Fibroblast of lung (primary cell): ENCODE measurements around the gene NINJ2. TPM values are rescaled to one million over a fixed set of nuclear protein-coding genes. Genes with fewer than 3 reads are reported as not detected.

Experiments used
- DNase-seq, 2 donors: peaks; one replicate each; pipeline versions ENCODE4 v3.0.0 to v3.0.0-alpha.2; 2010; ENCODE audit warnings: low read depth in 2 of 2
- H2AFZ ChIP-seq: 2 replicates; pipeline ENCODE4 v1.5.1; 2012; ENCODE audit warnings: low read length, control low read depth, inconsistent platforms
- H3K27ac ChIP-seq: 2 replicates; pipeline ENCODE4 v1.5.1; 2011; ENCODE audit warnings: low read length, control low read depth; ENCODE audit not compliant: insufficient read depth
- H3K27me3 ChIP-seq: 2 replicates; pipeline ENCODE4 v1.5.1; 2011; ENCODE audit warnings: mild to moderate bottlenecking, low read length; ENCODE audit not compliant: control insufficient read depth, insufficient read depth
- H3K36me3 ChIP-seq: 2 replicates; pipeline ENCODE4 v1.5.1; 2011; ENCODE audit warnings: low read length; ENCODE audit not compliant: control insufficient read depth, insufficient read depth
- H3K4me1 ChIP-seq: 2 replicates; pipeline ENCODE4 v1.5.1; 2011; ENCODE audit warnings: low read length; ENCODE audit not compliant: control insufficient read depth, insufficient read depth; ENCODE audit errors: extremely low read depth
- H3K4me2 ChIP-seq: 2 replicates; pipeline ENCODE4 v1.5.1; 2011; ENCODE audit warnings: low read length, control low read depth; ENCODE audit not compliant: insufficient read depth; ENCODE audit errors: extremely low read depth
- H3K4me3 ChIP-seq, 4 experiments: fragments of 200-600 bp in 1 of 4; sonication (generic) in 1 of 4; replicated peaks in 1 of 4; 2 replicates each; pipeline ENCODE4 v1.5.1; 2011 to 2016; ENCODE audit warnings: low read length in 4 of 4, low read depth in 3 of 4, mild to moderate bottlenecking in 3 of 4, control low read depth in 2 of 4, inconsistent platforms in 1 of 4, mixed read lengths in 1 of 4; ENCODE audit not compliant: insufficient read depth in 1 of 4; ENCODE audit errors: control extremely low read depth in 1 of 4
- H3K79me2 ChIP-seq: 2 replicates; pipeline ENCODE4 v1.5.1; 2012; ENCODE audit warnings: mild to moderate bottlenecking, low read length, inconsistent platforms; ENCODE audit not compliant: control insufficient read depth, insufficient read depth
- H3K9ac ChIP-seq: 2 replicates; pipeline ENCODE4 v1.5.1; 2011; ENCODE audit warnings: mild to moderate bottlenecking, low read length, control low read depth; ENCODE audit not compliant: insufficient read depth
- H3K9me3 ChIP-seq: 2 replicates; pipeline ENCODE4 v1.5.1; 2012; ENCODE audit warnings: low read depth, low read length; ENCODE audit not compliant: control insufficient read depth, insufficient read depth
- H4K20me1 ChIP-seq: 2 replicates; pipeline ENCODE4 v1.5.1; 2011; ENCODE audit warnings: low read length; ENCODE audit not compliant: control insufficient read depth, insufficient read depth; ENCODE audit errors: extremely low read depth
- CTCF ChIP-seq, 2 donors: IDR thresholded peaks in 1 of 2; conservative IDR thresholded peaks in 1 of 2; 1 replicate in 1 of 2; 2 replicates in 1 of 2; pipeline ENCODE4 v1.5.1; 2011 to 2012; ENCODE audit warnings: low read length in 2 of 2, control low read depth in 1 of 2, inconsistent platforms in 1 of 2, low read depth in 1 of 2, mild to moderate bottlenecking in 1 of 2
- EZH2 ChIP-seq: IDR thresholded peaks from 2 replicates; pipeline ENCODE4 v1.5.1; 2012; ENCODE audit warnings: low read length, control low read depth, mild to moderate bottlenecking; ENCODE audit errors: missing control alignments
- polyA plus RNA-seq, 2 donors: library from polyadenylated mRNA; depleted of rRNA in 1 of 2; stranded (reverse) in 1 of 2; unstranded in 1 of 2; fragments of >200 nt; gene quantifications; 2 replicates each; pipeline ENCODE4 v1.2.1, GENCODE V29; 2011 to 2012; ENCODE audit warnings: missing spikeins in 1 of 2
- total RNA-seq: library from RNA; depleted of rRNA; stranded (reverse); fragments of >200 nt; gene quantifications from 2 replicates; pipeline ENCODE4 v1.2.1, GENCODE V29; 2014

Gene NINJ2
- total and polyA plus RNA-seq, 2 donors (not counting 1 experiment from before 2014, with no cell fraction given) = 0.35 to 0.66 TPM

GRCh38 chr12:645563-646071, 17.6 kb downstream of the NINJ2 start:
- H3K79me2 ChIP-seq = no peaks in the 10 kb centered on the region
- no peaks in the 10 kb centered on the region for H3K27me3 ChIP-seq
- TF ChIP-seq CTCF (conservative IDR thresholded peaks at IDR 0.05 in 1 of 2, IDR thresholded peaks at IDR 0.05 in 1 of 2; ENCODE audit: low read depth in 1 of 2, low read length in 2 of 2) = no peak
- no peak for TF ChIP-seq EZH2
- no peaks in the 10 kb centered on the region for H3K9me3 ChIP-seq
- H3K4me1 ChIP-seq = peaks cover 22% of the 10 kb centered on the region
- H4K20me1 ChIP-seq = no peaks in the 10 kb centered on the region
- peak; percentile 63 to 64 for DNase-seq
- H3K36me3 ChIP-seq = no peaks in the 10 kb centered on the region
- no peak overlapping the region for H2AFZ ChIP-seq
- H3K4me3 ChIP-seq = no peak overlapping the region
- no peak overlapping the region for H3K9ac ChIP-seq
- H3K27ac ChIP-seq = no peak overlapping the region
- H3K4me2 ChIP-seq = peak overlapping the region; percentile 37

DNA sequence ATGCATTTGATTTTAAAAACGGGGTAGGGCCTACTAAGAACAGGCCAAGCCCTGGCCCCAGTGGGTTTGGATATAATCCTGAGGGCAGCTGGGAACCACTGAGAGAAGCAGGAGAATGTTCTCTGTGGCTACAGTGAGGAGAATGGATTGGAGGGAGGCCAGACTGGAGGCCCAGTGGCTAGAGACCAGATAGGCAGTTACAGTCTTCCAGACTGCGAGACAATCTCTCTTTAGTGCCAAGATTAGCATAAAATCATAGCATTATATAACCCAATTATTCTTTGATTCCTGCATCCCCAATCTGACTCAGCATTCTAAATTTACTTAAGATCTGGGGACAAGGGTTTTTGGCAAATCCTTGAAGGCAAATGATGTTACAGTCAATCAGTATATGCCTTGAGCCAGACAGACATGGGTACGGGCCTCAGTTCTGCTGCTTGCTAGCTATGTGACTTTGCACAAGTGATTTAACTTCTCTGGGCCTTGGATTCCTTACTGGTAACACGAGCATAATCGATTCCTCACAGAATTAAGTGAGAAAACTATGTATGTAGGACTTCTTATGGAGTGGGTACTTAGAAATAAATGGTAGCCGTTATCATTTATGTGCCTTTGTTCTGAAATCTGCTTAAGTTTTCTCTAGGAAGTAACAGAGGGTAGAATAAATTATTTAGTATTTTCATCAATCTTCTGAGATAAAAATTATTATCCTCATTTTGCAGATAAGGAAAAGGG, 18.3 kb downstream of the NINJ2 start:
- no peak overlapping the region for H2AFZ ChIP-seq
- TF ChIP-seq CTCF (conservative IDR thresholded peaks at IDR 0.05 in 1 of 2, IDR thresholded peaks at IDR 0.05 in 1 of 2; ENCODE audit: low read depth in 1 of 2, low read length in 2 of 2) (no peak), EZH2 (no peak)
- no peak overlapping the region for H3K27ac ChIP-seq
- no peak overlapping the region for H3K4me3 ChIP-seq
- peak overlapping the region; percentile 37 for H3K4me2 ChIP-seq
- H3K79me2 ChIP-seq = no peaks in the 10 kb centered on the region
- no peaks in the 10 kb centered on the region for H3K9me3 ChIP-seq
- H3K9ac ChIP-seq = no peak overlapping the region
- peaks cover 22% of the 10 kb centered on the region for H3K4me1 ChIP-seq
- DNase-seq = peak; percentile 30 to 65
- no peaks in the 10 kb centered on the region for H4K20me1 ChIP-seq
- H3K36me3 ChIP-seq = no peaks in the 10 kb centered on the region
- H3K27me3 ChIP-seq = no peaks in the 10 kb centered on the region

GRCh38 chr12:644303-644639, 19.0 kb downstream of the NINJ2 start:
- Histone ChIP-seq H3K36me3 (no peaks in the 10 kb centered on the region), H3K4me3 (no peak overlapping the region), H3K9me3 (no peaks in the 10 kb centered on the region), H3K27ac (no peak overlapping the region), H3K4me2 (no peak overlapping the region), H3K4me1 (peaks cover 22% of the 10 kb centered on the region), H3K9ac (no peak overlapping the region), H3K27me3 (no peaks in the 10 kb centered on the region), H2AFZ (no peak overlapping the region), H4K20me1 (no peaks in the 10 kb centered on the region), H3K79me2 (no peaks in the 10 kb centered on the region)
- DNase-seq = no peak
- TF ChIP-seq CTCF (conservative IDR thresholded peaks at IDR 0.05 in 1 of 2, IDR thresholded peaks at IDR 0.05 in 1 of 2; ENCODE audit: low read depth in 1 of 2, low read length in 2 of 2) = no peak
- TF ChIP-seq EZH2 = no peak
